ENCODE measurements around the gene AOPEP.

Gene AOPEP

DNA sequence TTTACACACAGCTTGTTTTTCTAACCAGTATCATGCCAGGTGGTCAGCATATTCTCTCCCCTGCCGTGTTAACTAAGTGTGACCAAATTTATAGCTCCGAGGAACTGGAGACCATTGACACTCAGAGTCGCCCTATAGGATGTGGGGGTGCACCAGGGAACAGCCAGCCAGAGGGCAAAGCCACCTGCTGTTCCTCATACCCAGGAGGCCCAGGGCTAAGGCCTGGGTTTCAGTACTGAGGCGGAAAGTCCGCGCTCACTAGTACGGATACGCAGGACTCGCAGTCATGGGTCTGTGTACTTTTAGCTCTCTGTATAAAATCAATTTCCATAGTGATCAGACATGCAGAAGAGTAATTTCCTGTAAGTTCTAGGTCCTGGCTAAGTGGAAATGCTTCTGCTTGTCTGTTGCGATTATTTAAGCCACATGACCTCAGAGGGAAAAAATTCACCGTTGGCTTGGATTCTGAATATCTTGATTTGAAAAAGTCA is 247.0 kb downstream of the AOPEP start:
- TF ChIP-seq CTCF (IDR thresholded peaks at IDR 0.05; ENCODE audit: borderline replicate concordance, insufficient read depth, low read depth, low read length) = no peak
- H3K4me3 ChIP-seq (ENCODE audit: low read depth, low read length) = no peak overlapping the region

- no peak overlapping the region for H3K4me3 ChIP-seq (ENCODE audit: low read depth, low read length)
Measured at GRCh38 chr9:94974154-94974879, 247.8 kb downstream of the AOPEP start.

GRCh38 chr9:94975480-94975879 is 249.0 kb downstream of the AOPEP start:
- no peak for TF ChIP-seq CTCF (IDR thresholded peaks at IDR 0.05; ENCODE audit: borderline replicate concordance, insufficient read depth, low read depth, low read length)

More at GRCh38 chr9:94974154-94974879, 247.8 kb downstream of the AOPEP start:
- no peak for TF ChIP-seq CTCF (IDR thresholded peaks at IDR 0.05; ENCODE audit: borderline replicate concordance, insufficient read depth, low read depth, low read length)

DNA sequence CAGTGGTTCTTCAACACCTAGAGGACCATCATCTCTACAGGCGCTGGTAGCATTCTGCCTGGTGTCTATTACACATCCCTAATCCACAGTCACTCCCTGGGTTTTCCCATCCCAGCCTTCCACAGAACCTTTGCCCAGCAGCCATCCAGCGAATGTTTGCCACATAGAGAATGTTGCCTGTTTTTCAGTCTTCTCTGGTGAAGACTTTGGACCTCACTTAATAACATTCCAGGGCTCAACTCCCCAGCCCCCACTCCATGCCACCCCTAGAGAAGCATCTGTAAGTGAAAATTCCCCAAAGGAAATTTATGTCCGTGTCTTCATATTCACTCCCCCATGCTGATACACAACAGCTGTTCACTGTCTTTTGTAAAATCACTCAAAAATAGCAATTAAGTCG is 249.6 kb downstream of the AOPEP start:
- TF ChIP-seq CTCF (IDR thresholded peaks at IDR 0.05; ENCODE audit: borderline replicate concordance, insufficient read depth, low read depth, low read length) = no peak
- H3K4me3 ChIP-seq (ENCODE audit: low read depth, low read length) = no peak overlapping the region

More at GRCh38 chr9:94975480-94975879, 249.0 kb downstream of the AOPEP start:
- H3K4me3 ChIP-seq (ENCODE audit: low read depth, low read length) = no peak overlapping the region

DNA sequence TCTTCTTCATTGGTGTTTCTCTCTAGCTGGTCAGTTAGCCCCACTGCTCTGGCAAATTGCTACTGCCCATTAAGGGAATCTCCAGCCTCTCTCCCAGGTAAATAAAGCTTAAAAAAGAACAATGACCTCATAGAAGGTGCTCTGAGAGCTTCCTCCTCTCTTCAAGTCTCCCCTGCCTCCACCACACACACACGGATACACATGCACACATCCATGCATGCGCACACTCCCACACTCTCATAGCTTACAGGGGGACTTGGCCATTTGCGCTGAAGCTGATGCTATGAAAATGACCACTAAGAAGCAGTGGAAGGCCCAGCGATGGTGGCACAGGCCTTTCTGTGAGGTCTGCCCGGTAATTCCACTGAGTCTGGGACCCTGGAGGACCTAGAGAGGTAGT is 250.9 kb downstream of the AOPEP start:
- H3K4me3 ChIP-seq (ENCODE audit: low read depth, low read length) = no peak overlapping the region
- TF ChIP-seq CTCF (IDR thresholded peaks at IDR 0.05; ENCODE audit: borderline replicate concordance, insufficient read depth, low read depth, low read length) = no peak

GRCh38 chr9:94979904-94980507 is 253.5 kb downstream of the AOPEP start:
- H3K4me3 ChIP-seq (ENCODE audit: low read depth, low read length) = no peak overlapping the region
- no peak for TF ChIP-seq CTCF (IDR thresholded peaks at IDR 0.05; ENCODE audit: borderline replicate concordance, insufficient read depth, low read depth, low read length)

Measured in GM12875 (cell line).